Ishikawa (cell line): ENCODE results near the gene LECT2.

Source experiments
- CEBPB ChIP-seq: IDR thresholded peaks from 2 replicates; pipeline ENCODE4 v1.6.1; 2012
- CREB1 ChIP-seq: IDR thresholded peaks from 2 replicates; pipeline ENCODE4 v1.6.1; 2012; ENCODE audit warnings: low read depth
- EGR1 ChIP-seq: IDR thresholded peaks from 2 replicates; pipeline ENCODE4 v1.6.1; 2012
- EP300 ChIP-seq: IDR thresholded peaks from 2 replicates; pipeline ENCODE4 v1.6.1; 2012; ENCODE audit warnings: borderline replicate concordance
- FOXM1 ChIP-seq: IDR thresholded peaks from 2 replicates; pipeline ENCODE4 v1.6.1; 2012; ENCODE audit warnings: low read depth, borderline replicate concordance
- NFIC ChIP-seq: IDR thresholded peaks from 2 replicates; pipeline ENCODE4 v1.6.1; 2012
- RAD21 ChIP-seq: IDR thresholded peaks from 2 replicates; pipeline ENCODE4 v1.6.1; 2012; ENCODE audit warnings: low read depth
- TAF1 ChIP-seq: IDR thresholded peaks from 2 replicates; pipeline ENCODE4 v1.6.1; 2012; ENCODE audit warnings: low read depth, mild to moderate bottlenecking
- TCF12 ChIP-seq: IDR thresholded peaks from 2 replicates; pipeline ENCODE4 v1.6.1; 2012; ENCODE audit warnings: low read depth
- TEAD4 ChIP-seq: IDR thresholded peaks from 2 replicates; pipeline ENCODE4 v1.6.1; 2012
- YY1 ChIP-seq: IDR thresholded peaks from 2 replicates; pipeline ENCODE4 v1.6.1; 2012; ENCODE audit warnings: low read depth
- ZBTB7A ChIP-seq: IDR thresholded peaks from 2 replicates; pipeline ENCODE4 v1.6.1; 2012; ENCODE audit warnings: low read depth
- TF ChIP-seq, protein P1 (sequence below): IDR thresholded peaks from 2 replicates; pipeline ENCODE4 v1.6.1; 2012; ENCODE audit warnings: low read depth, mild to moderate bottlenecking
- TF ChIP-seq, protein P2 (sequence below): IDR thresholded peaks from 2 replicates; pipeline ENCODE4 v1.6.1; 2012
- TF ChIP-seq, protein P3 (sequence below): IDR thresholded peaks from 2 replicates; pipeline ENCODE4 v1.6.1; 2012

LECT2 gene

DNA sequence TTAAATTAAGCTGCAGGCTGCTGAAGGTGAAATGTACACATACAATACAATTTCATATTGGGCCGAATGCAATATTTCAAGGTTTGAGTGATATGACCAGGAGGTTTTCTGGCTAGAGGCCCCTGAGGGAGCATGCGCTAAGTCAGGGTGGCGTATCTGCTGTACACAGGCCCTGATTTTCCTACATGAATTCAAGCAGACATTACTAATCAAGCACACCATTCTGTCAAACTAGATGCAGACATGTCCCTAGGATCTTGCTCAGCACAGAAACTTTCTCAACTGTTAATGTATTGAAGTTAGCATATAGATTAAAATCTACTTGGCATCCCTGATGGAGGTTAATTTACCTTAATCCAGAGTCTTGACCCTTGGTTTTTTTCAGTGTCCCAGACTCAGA, 10.7 kb upstream of the LECT2 start:
- TF ChIP-seq TCF12 (no peak), TAF1 (no peak), NFIC (no peak), CREB1 (no peak), CEBPB (no peak), ZBTB7A (no peak), YY1 (no peak), EP300 (no peak), RAD21 (no peak), TEAD4 (no peak), FOXM1 (no peak), EGR1 (no peak)
- TF ChIP-seq, protein P1, sequence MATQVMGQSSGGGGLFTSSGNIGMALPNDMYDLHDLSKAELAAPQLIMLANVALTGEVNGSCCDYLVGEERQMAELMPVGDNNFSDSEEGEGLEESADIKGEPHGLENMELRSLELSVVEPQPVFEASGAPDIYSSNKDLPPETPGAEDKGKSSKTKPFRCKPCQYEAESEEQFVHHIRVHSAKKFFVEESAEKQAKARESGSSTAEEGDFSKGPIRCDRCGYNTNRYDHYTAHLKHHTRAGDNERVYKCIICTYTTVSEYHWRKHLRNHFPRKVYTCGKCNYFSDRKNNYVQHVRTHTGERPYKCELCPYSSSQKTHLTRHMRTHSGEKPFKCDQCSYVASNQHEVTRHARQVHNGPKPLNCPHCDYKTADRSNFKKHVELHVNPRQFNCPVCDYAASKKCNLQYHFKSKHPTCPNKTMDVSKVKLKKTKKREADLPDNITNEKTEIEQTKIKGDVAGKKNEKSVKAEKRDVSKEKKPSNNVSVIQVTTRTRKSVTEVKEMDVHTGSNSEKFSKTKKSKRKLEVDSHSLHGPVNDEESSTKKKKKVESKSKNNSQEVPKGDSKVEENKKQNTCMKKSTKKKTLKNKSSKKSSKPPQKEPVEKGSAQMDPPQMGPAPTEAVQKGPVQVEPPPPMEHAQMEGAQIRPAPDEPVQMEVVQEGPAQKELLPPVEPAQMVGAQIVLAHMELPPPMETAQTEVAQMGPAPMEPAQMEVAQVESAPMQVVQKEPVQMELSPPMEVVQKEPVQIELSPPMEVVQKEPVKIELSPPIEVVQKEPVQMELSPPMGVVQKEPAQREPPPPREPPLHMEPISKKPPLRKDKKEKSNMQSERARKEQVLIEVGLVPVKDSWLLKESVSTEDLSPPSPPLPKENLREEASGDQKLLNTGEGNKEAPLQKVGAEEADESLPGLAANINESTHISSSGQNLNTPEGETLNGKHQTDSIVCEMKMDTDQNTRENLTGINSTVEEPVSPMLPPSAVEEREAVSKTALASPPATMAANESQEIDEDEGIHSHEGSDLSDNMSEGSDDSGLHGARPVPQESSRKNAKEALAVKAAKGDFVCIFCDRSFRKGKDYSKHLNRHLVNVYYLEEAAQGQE: no peak
- TF ChIP-seq, protein P2, sequence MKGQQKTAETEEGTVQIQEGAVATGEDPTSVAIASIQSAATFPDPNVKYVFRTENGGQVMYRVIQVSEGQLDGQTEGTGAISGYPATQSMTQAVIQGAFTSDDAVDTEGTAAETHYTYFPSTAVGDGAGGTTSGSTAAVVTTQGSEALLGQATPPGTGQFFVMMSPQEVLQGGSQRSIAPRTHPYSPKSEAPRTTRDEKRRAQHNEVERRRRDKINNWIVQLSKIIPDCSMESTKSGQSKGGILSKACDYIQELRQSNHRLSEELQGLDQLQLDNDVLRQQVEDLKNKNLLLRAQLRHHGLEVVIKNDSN: no peak
- TF ChIP-seq, protein P3, sequence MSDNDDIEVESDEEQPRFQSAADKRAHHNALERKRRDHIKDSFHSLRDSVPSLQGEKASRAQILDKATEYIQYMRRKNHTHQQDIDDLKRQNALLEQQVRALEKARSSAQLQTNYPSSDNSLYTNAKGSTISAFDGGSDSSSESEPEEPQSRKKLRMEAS: no peak

DNA sequence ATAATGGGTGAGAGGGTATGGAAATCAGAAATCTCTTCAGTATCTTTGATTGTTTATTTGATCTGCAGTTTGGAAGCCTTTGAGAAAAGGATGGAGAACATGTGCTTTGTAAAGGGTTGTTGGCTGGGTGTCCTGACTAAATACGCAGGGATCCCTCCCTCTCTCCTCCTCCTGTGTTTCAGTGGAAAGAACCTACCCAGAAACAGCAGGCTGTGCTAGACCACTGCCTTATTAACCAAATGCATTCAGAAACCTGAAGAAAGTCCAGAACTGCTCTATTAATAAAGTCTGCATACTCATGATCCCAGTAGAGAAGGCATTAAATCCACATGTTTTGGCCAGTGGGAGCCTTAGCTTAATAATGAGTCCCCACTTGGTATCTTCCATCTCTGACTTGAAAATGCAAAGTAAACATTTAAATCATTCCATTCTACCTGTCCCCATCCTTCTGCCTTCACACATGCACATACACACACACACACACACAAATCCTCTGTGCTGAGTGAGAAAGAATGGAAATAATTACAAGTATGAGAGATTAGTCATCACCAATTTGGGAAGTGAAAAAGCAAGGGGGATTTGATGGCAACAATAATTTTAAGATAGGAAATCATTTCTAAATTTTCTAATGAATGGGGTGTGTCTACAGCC, 10.0 kb upstream of the LECT2 start:
- no peak for TF ChIP-seq TAF1
- TF ChIP-seq FOXM1: no peak
- TF ChIP-seq YY1: no peak
- no peak for TF ChIP-seq ZBTB7A
- TF ChIP-seq, protein P3: no peak
- TF ChIP-seq TCF12: no peak
- no peak for TF ChIP-seq EGR1
- no peak for TF ChIP-seq CREB1
- TF ChIP-seq, protein P1: no peak
- no peak for TF ChIP-seq EP300
- TF ChIP-seq, protein P2: no peak
- no peak for TF ChIP-seq CEBPB
- TF ChIP-seq TEAD4: no peak
- no peak for TF ChIP-seq RAD21
- no peak for TF ChIP-seq NFIC

DNA sequence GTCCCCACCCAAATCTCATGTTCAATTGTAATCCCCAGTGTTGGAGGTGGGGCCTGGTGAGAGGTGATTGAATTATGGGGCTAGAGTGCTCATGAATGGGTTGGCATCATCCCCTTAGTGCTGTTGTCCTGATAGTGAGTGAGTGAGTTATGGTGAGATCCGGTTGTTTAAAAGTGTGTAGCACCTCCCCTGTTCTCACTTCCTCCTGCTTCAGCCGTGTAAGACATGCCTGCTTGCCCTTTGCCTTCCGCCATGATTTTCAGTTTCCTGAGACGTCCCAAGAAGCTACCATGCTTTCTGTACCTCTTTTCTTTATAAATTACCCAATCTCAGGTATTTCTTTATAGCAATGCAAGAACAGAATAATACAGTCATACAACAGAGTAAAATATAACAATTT, 742 bp upstream of the LECT2 start:
- no peak for TF ChIP-seq TEAD4
- no peak for TF ChIP-seq EP300
- TF ChIP-seq EGR1: no peak
- TF ChIP-seq, protein P3: no peak
- no peak for TF ChIP-seq RAD21
- TF ChIP-seq YY1: no peak
- TF ChIP-seq NFIC: no peak
- no peak for TF ChIP-seq TCF12
- TF ChIP-seq, protein P2: no peak
- TF ChIP-seq, protein P1: no peak

DNA sequence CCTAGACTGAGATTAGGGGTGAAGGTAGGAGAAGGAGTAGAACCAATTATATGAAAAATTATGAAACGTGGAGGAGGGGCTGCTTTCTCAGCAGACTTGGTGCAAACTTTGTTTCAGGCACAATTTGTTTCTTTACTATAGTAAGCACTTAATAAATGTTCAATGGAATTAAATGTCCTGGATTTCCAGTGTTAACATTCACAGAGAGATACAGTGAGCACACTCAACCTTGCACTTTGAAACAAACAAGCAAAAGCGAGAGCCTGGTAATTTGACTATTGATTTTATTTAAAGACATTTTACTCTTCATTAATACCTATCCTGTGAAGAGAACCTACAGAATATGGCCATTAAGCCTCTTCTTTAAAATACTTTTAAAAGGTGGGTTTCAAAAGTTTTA, 933 bp downstream of the LECT2 start:
- TF ChIP-seq, protein P3: no peak
- TF ChIP-seq ZBTB7A (no peak), CEBPB (no peak), TEAD4 (no peak), EP300 (no peak), RAD21 (no peak), YY1 (no peak), NFIC (no peak), EGR1 (no peak), CREB1 (no peak), FOXM1 (no peak), TCF12 (no peak), TAF1 (no peak)
- TF ChIP-seq, protein P1: no peak
- TF ChIP-seq, protein P2: no peak
